Tibial nerve (tissue), 4 donors: ENCODE results near the gene ABCB10. TPM values are rescaled to one million over a fixed set of nuclear protein-coding genes. Genes with fewer than 3 reads are reported as not detected.
"Not testable (repeated sequence)": the region's sequence is repeated elsewhere in the genome, so short reads cannot be mapped to it uniquely, and the experiment has no call there.

ENCODE experiments used
- DNase-seq, 2 donors: peaks; one replicate each; pipeline ENCODE4 v3.0.0-alpha.2; 2019; ENCODE audit warnings: low spot score in 2 of 2
- H3K27ac ChIP-seq, 4 donors: fragments of 200-600 bp; sonication (generic) in 3 of 4; one replicate each; pipeline ENCODE4 v1.5.1; 2017 to 2019; ENCODE audit warnings: mild to moderate bottlenecking in 1 of 4
- H3K27me3 ChIP-seq, 2 donors: fragments of 200-600 bp; sonication (generic) in 1 of 2; one replicate each; pipeline versions ENCODE4 v1.5.1 to v1.6.0; 2017 to 2019
- H3K36me3 ChIP-seq, 3 donors: fragments of 200-600 bp; sonication (generic); one replicate each; pipeline ENCODE4 v1.5.1; 2018 to 2019
- H3K4me1 ChIP-seq, 4 donors: fragments of 200-600 bp; sonication (generic) in 3 of 4; one replicate each; pipeline ENCODE4 v1.5.1; 2017 to 2019
- H3K4me3 ChIP-seq, 4 donors: fragments of 200-600 bp; sonication (generic) in 3 of 4; one replicate each; pipeline ENCODE4 v1.5.1; 2017 to 2019; ENCODE audit warnings: mild to moderate bottlenecking in 1 of 4, moderate library complexity in 1 of 4
- H3K9me3 ChIP-seq, 4 donors: fragments of 200-600 bp; sonication (generic) in 3 of 4; one replicate each; pipeline ENCODE4 v1.5.1; 2017 to 2019
- EP300 ChIP-seq, 2 donors: sonication (generic); formaldehyde crosslinking; IDR thresholded peaks; one replicate each; pipeline ENCODE4 v1.6.1; 2017; ENCODE audit warnings: antibody characterized with exemption in 2 of 2, mild to moderate bottlenecking in 1 of 2
- POLR2A ChIP-seq, 2 donors: fragments of 450-650 bp; IDR thresholded peaks; one replicate each; pipeline ENCODE4 v1.6.1; 2017; ENCODE audit warnings: antibody characterized with exemption in 2 of 2, mild to moderate bottlenecking in 2 of 2, moderate library complexity in 2 of 2
- WGBS, 2 donors: methylation state at CpG; one replicate each; pipeline ENCODE4 v1.1.5; 2018; 5-methylcytosine and 5-hydroxymethylcytosine counted together
- total RNA-seq, 4 donors: library from RNA; depleted of rRNA; stranded (reverse); fragments of >200 nt; gene quantifications; one replicate each; pipeline ENCODE4 v1.1.0, GENCODE V29; 2016
- TF ChIP-seq, protein P1 (sequence below), 5 experiments: fragments of 200-600 bp in 3 of 5; fragments of 450-650 bp in 2 of 5; sonication (generic) in 3 of 5; IDR thresholded peaks; one replicate each; pipeline ENCODE4 v1.5.1; 2016 to 2019; ENCODE audit warnings: antibody characterized with exemption in 5 of 5, mild to moderate bottlenecking in 3 of 5, moderate library complexity in 2 of 5

The ABCB10 gene
- total RNA-seq, 4 donors from 2014 or later: 24.7 to 39.1 (median 27.2) TPM

DNA sequence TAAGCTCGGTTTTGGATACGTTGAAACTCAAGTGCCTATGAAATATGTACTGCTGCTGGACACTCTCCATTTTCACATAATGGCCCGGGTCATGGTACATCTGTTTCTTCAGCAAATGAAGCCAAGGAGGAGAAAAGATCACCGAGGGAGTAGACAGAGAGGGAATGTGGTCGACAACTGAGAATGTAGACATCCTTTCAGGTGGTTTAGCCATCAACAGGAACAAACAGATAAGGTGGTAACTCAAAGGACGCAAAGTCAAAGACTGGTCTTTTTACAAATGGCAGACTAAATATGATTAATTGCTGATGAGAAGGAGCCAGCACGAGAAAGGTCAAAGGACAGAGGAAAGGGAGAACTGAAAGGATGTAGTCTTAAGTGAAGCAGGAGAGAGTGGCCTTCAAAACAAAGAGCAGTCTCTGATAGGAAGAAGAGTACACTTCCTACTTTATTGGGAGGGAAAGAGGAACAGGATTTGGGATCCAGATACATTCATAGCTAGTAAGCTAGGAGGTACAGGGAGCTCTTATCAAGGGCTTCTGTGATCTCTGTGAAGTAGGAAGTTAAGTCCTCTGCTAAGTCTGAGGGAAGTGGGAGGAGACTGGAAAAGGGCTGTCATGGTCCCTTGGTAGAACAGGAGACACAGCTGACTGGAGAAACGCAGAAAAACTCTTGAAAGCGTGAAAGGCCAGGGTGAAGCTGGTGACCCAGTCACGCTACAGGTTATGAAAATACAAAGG, 78.7 kb downstream of the ABCB10 start:
- 74 to 77% methylated on average over 10 of the region's 10 CpGs for WGBS, 2 donors
- peaks cover 0 to 88% (median 3%) of the 10 kb centered on the region in 3 donors for H3K36me3 ChIP-seq
- peak overlapping the region in 1 of 4 donors; percentile 6 for H3K27ac ChIP-seq
- no peak overlapping the region for H3K4me3 ChIP-seq
- no peaks in the 10 kb centered on the region for H3K9me3 ChIP-seq
- no peak for DNase-seq
- TF ChIP-seq, protein P1, sequence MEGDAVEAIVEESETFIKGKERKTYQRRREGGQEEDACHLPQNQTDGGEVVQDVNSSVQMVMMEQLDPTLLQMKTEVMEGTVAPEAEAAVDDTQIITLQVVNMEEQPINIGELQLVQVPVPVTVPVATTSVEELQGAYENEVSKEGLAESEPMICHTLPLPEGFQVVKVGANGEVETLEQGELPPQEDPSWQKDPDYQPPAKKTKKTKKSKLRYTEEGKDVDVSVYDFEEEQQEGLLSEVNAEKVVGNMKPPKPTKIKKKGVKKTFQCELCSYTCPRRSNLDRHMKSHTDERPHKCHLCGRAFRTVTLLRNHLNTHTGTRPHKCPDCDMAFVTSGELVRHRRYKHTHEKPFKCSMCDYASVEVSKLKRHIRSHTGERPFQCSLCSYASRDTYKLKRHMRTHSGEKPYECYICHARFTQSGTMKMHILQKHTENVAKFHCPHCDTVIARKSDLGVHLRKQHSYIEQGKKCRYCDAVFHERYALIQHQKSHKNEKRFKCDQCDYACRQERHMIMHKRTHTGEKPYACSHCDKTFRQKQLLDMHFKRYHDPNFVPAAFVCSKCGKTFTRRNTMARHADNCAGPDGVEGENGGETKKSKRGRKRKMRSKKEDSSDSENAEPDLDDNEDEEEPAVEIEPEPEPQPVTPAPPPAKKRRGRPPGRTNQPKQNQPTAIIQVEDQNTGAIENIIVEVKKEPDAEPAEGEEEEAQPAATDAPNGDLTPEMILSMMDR (IDR thresholded peaks at IDR 0.05): no peak
- TF ChIP-seq POLR2A (IDR thresholded peaks at IDR 0.05) (no peak), EP300 (IDR thresholded peaks at IDR 0.05) (no peak)
- H3K27me3 ChIP-seq: no peaks in the 10 kb centered on the region
- H3K4me1 ChIP-seq: peaks cover 0 to 13% (median 1%) of the 10 kb centered on the region in 4 donors

- WGBS, 2 donors: 85 to 91% methylated on average over 1 of the region's 1 CpG
- no peaks in the 10 kb centered on the region for H3K9me3 ChIP-seq
- DNase-seq: no peak
- no peaks in the 10 kb centered on the region for H3K27me3 ChIP-seq
- no peak overlapping the region for H3K27ac ChIP-seq
- H3K4me1 ChIP-seq: peaks cover 0 to 13% (median 1%) of the 10 kb centered on the region in 4 donors
- no peak overlapping the region for H3K4me3 ChIP-seq
- TF ChIP-seq EP300 (IDR thresholded peaks at IDR 0.05): no peak
- peaks cover 0 to 90% (median 8%) of the 10 kb centered on the region in 3 donors for H3K36me3 ChIP-seq
Observed at GRCh38 chr1:229478852-229479251, 79.7 kb downstream of the ABCB10 start.

GRCh38 chr1:229475859-229476258, 82.6 kb downstream of the ABCB10 start:
- H3K4me1 ChIP-seq, H3K27me3 ChIP-seq, H3K27ac ChIP-seq, DNase-seq, H3K4me3 ChIP-seq, H3K9me3 ChIP-seq: not testable (repeated sequence)
- WGBS, 2 donors: 90 to 91% methylated on average over 13 of the region's 13 CpGs
- peaks cover 0 to 93% (median 8%) of the 10 kb centered on the region in 3 donors for H3K36me3 ChIP-seq

- WGBS, 2 donors: 90 to 100% methylated on average over 2 of the region's 2 CpGs
- Histone ChIP-seq H3K4me1 (peaks cover 0 to 3% (median 0%) of the 10 kb centered on the region in 4 donors), H3K9me3 (no peaks in the 10 kb centered on the region), H3K4me3 (no peak overlapping the region), H3K36me3 (peaks cover 0 to 95% (median 8%) of the 10 kb centered on the region in 3 donors), H3K27me3 (no peaks in the 10 kb centered on the region), H3K27ac (no peak overlapping the region)
- TF ChIP-seq, protein P1 (IDR thresholded peaks at IDR 0.05): no peak
- TF ChIP-seq EP300 (IDR thresholded peaks at IDR 0.05): no peak
- no peak for DNase-seq
Observed at GRCh38 chr1:229474509-229474908, 84.0 kb downstream of the ABCB10 start.

GRCh38 chr1:229471175-229471574, 87.3 kb downstream of the ABCB10 start:
- peaks cover 0 to 94% (median 8%) of the 10 kb centered on the region in 3 donors for H3K36me3 ChIP-seq

More at GRCh38 chr1:229471175-229471574, 87.3 kb downstream of the ABCB10 start:
- 96 to 98% methylated on average over 3 of the region's 3 CpGs for WGBS, 2 donors
- TF ChIP-seq POLR2A (IDR thresholded peaks at IDR 0.05) (no peak), EP300 (IDR thresholded peaks at IDR 0.05) (no peak)
- TF ChIP-seq, protein P1 (IDR thresholded peaks at IDR 0.05): no peak
- Histone ChIP-seq H3K27ac (no peak overlapping the region), H3K4me3 (no peak overlapping the region), H3K4me1 (no peaks in the 10 kb centered on the region), H3K9me3 (no peaks in the 10 kb centered on the region), H3K27me3 (no peaks in the 10 kb centered on the region)
- DNase-seq: no peak
